ENCODE measurements around the gene CDK17. TPM values are rescaled to one million over a fixed set of nuclear protein-coding genes. Genes with fewer than 3 reads are reported as not detected.

CDK17 gene
- total and polyA plus RNA-seq, 9 of the 15 experiments (the other 6 are each of a cell fraction or from before 2014, with no cell fraction given): 4.8 to 39.3 (median 21.6) TPM

GRCh38 chr12:96350982-96351381, 49.3 kb downstream of the CDK17 start:
- FAIRE-seq (no peak), ATAC-seq (no peak; the same call in 1 of the 3 replicates), DNase-seq (ENCODE audit: extremely low read depth in 1 of 4, low spot score in 3 of 4) (no peak)
- ChIA-PET POLR2A (no interaction called here), CTCF (ENCODE audit: low intra/inter-chr PET ratio) (no interaction called here)
- Histone ChIP-seq H2AFZ (ENCODE audit: low read depth, low read length) (no peak overlapping the region), H3K9me3 (replicated peaks; ENCODE audit: control insufficient read depth, insufficient read depth, low read depth, low read length) (no peaks in the 10 kb centered on the region), H3K4me1 (replicated peaks in 1 of 2; ENCODE audit: control insufficient read depth in 2 of 2, insufficient read depth in 2 of 2, low read length in 2 of 2) (no peaks in the 10 kb centered on the region; a peak in 2 of 5 replicates), H3K27me3 (ENCODE audit: control insufficient read depth in 2 of 2, insufficient read depth in 2 of 2, low read length in 2 of 2) (no peaks in the 10 kb centered on the region), H3K9ac (ENCODE audit: insufficient read depth in 1 of 2, low read depth in 2 of 2, low read length in 2 of 2) (no peak overlapping the region), H3K4me3 (no peak overlapping the region), H3K79me2 (ENCODE audit: control insufficient read depth, insufficient read depth, low read length) (peaks cover 95% of the 10 kb centered on the region), H3K9me1 (ENCODE audit: control insufficient read depth, insufficient read depth, low read length) (no peaks in the 10 kb centered on the region), H3K4me2 (ENCODE audit: insufficient read depth, low read length) (no peak overlapping the region), H3K36me3 (ENCODE audit: control insufficient read depth, insufficient read depth, low read length) (no peaks in the 10 kb centered on the region), H3K27ac (ENCODE audit: extremely low read depth, low read depth, low read length) (no peak overlapping the region), H4K20me1 (replicated peaks; ENCODE audit: control insufficient read depth, insufficient read depth, low read length) (peaks cover 10% of the 10 kb centered on the region; the same call in 1 of the 2 replicates)
- WGBS (ENCODE audit: insufficient coverage, low coverage, missing lambda C conversion rate): 100% methylated on average over 1 of the region's 1 CpG
- TF ChIP-seq ZFP91 (CRISPR knock-in tag; IDR thresholded peaks at IDR 0.05) (no peak), CEBPG (CRISPR knock-in tag; IDR thresholded peaks at IDR 0.05) (0 out of 2 replicates have a peak, but pooled peaks have one; percentile 13), CEBPG (tag; conservative IDR thresholded peaks at IDR 0.05 in 1 of 2, IDR thresholded peaks at IDR 0.05 in 1 of 2) (0 out of 4 replicates have a peak, but pooled peaks of 1 of the 2 experiments have one; percentile 24), CBX1 (IDR thresholded peaks at IDR 0.05; ENCODE audit: low read depth) (no peak)
- intact Hi-C loops (cut with micrococcal nuclease): no loop called here
- BruUV-seq (replicated peaks): no TSS peak
- in situ Hi-C loops (cut with MboI): no loop called here

All from K562 (cell line).